Osteoblast (primary cell): ENCODE measurements around the gene SLC25A10. TPM values are rescaled to one million over a fixed set of nuclear protein-coding genes. Genes with fewer than 3 reads are reported as not detected.

Experiments
- DNase-seq: peaks from one replicate; pipeline ENCODE4 v3.0.0; 2011; ENCODE audit warnings: low spot score, mixed read lengths; ENCODE audit not compliant: insufficient read length; ENCODE audit errors: missing footprints
- H2AFZ ChIP-seq: 2 replicates; pipeline ENCODE4 v1.6.0; 2011; ENCODE audit warnings: mild to moderate bottlenecking, low read length
- H3K27ac ChIP-seq: 2 replicates; pipeline ENCODE4 v1.5.1; 2011; ENCODE audit warnings: mild to moderate bottlenecking, low read depth, low read length, moderate library complexity
- H3K27me3 ChIP-seq: 2 replicates; pipeline ENCODE4 v1.6.0; 2012; ENCODE audit warnings: mild to moderate bottlenecking, control low read depth, inconsistent platforms, low read length, moderate library complexity; ENCODE audit not compliant: insufficient read depth
- H3K36me3 ChIP-seq: 2 replicates; pipeline ENCODE4 v1.5.1; 2011; ENCODE audit warnings: mild to moderate bottlenecking, low read length, control low read depth, moderate library complexity; ENCODE audit not compliant: insufficient read depth
- H3K4me1 ChIP-seq: 2 replicates; pipeline ENCODE4 v1.5.1; 2011; ENCODE audit warnings: mild to moderate bottlenecking, low read length, control low read depth, moderate library complexity; ENCODE audit not compliant: insufficient read depth
- H3K4me2 ChIP-seq: 2 replicates; pipeline ENCODE4 v1.6.0; 2011; ENCODE audit warnings: mild to moderate bottlenecking, low read length; ENCODE audit not compliant: insufficient read depth
- H3K4me3 ChIP-seq: fragments of 200-600 bp; sonication (generic); 3 replicates; pipeline ENCODE4 v1.5.1; 2012; ENCODE audit warnings: mild to moderate bottlenecking, low read length, inconsistent platforms; ENCODE audit not compliant: insufficient read depth
- H3K79me2 ChIP-seq: 2 replicates; pipeline ENCODE4 v1.6.0; 2012; ENCODE audit warnings: mild to moderate bottlenecking, low read length, control low read depth, inconsistent platforms; ENCODE audit not compliant: insufficient read depth
- H3K9me3 ChIP-seq: 2 replicates; pipeline ENCODE4 v1.5.1; 2011; ENCODE audit warnings: low read depth, low read length, control low read depth
- H4K20me1 ChIP-seq: 2 replicates; pipeline ENCODE4 v1.6.0; 2012; ENCODE audit warnings: mild to moderate bottlenecking, low read length, control low read depth; ENCODE audit not compliant: insufficient read depth
- CTCF ChIP-seq: IDR thresholded peaks from 2 replicates; pipeline ENCODE4 v1.5.1; 2011; ENCODE audit warnings: mild to moderate bottlenecking, low read depth, low read length, moderate library complexity; ENCODE audit errors: extremely low read depth
- total RNA-seq: library from RNA; depleted of rRNA; stranded (reverse); fragments of >200 nt; gene quantifications from 2 replicates; pipeline ENCODE4 v1.2.3, GENCODE V29; 2012

The SLC25A10 gene
- total RNA-seq, 1 donor, result 7.6 TPM

- no peak overlapping the region for H3K4me3 ChIP-seq
- no peaks in the 10 kb centered on the region for H3K36me3 ChIP-seq
- H3K9me3 ChIP-seq, result no peaks in the 10 kb centered on the region
- no peaks in the 10 kb centered on the region for H3K79me2 ChIP-seq
- peak; percentile 81 for TF ChIP-seq CTCF
- DNase-seq, result peak; percentile 99
- no peaks in the 10 kb centered on the region for H3K27me3 ChIP-seq
- H3K27ac ChIP-seq, result no peak overlapping the region
- peaks cover 22% of the 10 kb centered on the region for H3K4me1 ChIP-seq
- no peak overlapping the region for H3K4me2 ChIP-seq
- H2AFZ ChIP-seq, result no peak overlapping the region
- no peaks in the 10 kb centered on the region for H4K20me1 ChIP-seq
Observed at GRCh38 chr17:81733507-81734404, 21.7 kb downstream of the SLC25A10 start.

DNA sequence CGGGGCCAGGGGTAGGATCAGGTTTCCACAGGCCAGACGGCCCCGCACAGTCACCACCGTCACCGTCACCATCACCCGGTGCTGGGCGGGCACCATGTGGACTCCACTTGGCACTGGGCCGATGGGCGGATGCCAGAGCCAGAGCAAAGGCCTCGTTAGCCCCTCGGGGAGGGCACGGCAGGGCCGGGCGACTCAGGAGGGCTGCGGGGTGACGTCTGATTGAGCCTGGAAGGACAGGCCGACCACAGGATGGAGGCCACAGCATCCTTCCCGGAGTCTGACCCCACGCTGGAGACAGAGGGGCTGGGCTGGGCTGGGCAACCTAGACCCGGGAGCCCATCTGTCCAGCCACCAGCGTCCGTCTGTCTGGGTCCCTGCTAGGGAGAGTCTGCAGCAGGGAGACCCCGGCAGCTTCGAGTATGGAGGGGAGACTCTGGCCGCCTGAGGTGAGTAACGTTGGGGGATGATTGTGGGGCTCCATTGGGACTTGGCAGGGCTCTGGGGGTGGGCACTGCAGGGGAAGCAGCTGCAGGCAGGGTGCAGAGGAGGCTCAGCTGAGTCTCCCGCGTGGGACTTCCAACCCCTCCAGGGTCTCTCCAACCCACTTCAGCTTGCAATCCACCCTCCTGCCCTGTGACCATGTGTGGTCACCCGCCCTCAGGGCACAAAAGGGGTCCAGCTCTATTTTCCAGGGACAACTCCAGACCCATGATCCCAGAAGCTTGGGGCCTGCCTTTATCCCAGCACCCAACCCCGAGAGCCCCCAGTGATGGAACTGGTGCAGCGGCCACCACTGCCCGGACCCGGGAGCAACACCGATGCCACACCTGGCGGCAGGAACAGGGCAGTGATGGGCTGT, 22.6 kb downstream of the SLC25A10 start:
- Histone ChIP-seq H4K20me1 (no peaks in the 10 kb centered on the region), H2AFZ (no peak overlapping the region), H3K9me3 (no peaks in the 10 kb centered on the region), H3K27ac (peak overlapping the region; percentile 47), H3K36me3 (no peaks in the 10 kb centered on the region), H3K27me3 (no peaks in the 10 kb centered on the region), H3K4me2 (peak overlapping the region; percentile 84), H3K4me1 (peaks cover 22% of the 10 kb centered on the region), H3K79me2 (no peaks in the 10 kb centered on the region), H3K4me3 (no peak overlapping the region)
- peak; percentile 66 for DNase-seq
- TF ChIP-seq CTCF, result no peak

DNA sequence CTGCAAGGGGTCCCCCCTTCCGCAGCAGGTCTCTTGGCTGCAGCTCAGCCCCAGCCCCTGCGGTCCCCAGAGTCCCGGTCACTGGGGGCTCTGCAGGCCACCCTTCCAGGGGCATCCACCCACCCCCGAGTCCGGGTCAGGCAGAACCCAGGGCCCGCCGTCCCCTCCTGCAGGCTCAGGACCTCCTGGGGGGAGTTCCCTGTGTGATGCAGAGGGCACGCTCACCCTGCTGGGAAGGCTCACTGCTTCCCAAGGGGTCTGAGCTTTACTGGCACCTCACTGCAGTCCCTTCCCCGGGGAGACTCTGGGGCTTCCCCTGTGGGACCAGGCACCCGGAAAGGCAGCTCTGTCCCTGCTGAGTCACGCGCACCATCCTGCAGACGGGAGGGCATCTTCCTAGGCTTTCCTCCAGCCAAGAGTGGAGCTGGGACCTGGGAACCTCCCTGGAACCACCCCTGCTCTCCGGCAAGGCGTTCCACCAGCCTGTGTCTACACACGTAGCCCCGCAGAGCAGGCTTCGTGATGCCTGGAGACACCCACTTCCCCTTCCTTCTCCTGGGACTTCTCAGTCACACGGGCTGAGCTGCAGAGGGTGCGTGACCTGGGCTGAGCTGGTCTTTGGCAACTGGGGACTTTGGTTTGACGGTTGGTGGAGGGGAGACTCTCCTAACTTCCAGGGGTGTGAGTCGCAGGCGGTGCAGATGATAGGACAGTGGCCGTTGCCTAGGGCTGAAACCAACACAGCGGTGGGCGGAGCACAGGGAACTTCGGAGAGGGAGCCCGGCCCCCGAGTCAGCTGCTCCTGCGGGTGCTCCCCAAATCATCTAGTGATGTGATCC, 23.4 kb downstream of the SLC25A10 start:
- Histone ChIP-seq H3K4me3 (peak overlapping the region; percentile 59), H3K4me2 (peak overlapping the region; percentile 84), H3K27me3 (peaks cover 3% of the 10 kb centered on the region), H3K36me3 (no peaks in the 10 kb centered on the region), H3K4me1 (peaks cover 22% of the 10 kb centered on the region), H4K20me1 (no peaks in the 10 kb centered on the region), H2AFZ (peak overlapping the region; percentile 90), H3K9me3 (no peaks in the 10 kb centered on the region), H3K27ac (peak overlapping the region; percentile 47), H3K79me2 (no peaks in the 10 kb centered on the region)
- DNase-seq, result peak; percentile 98
- no peak for TF ChIP-seq CTCF
